GM12878 (cell line): Measurements from ENCODE around the gene SMG6. TPM values are rescaled to one million over a fixed set of nuclear protein-coding genes. Genes with fewer than 3 reads are reported as not detected.

Experiments
- ATAC-seq: fragments of 200-7000 bp; cut with Tn5 transposase; 3 replicates; pipeline ENCODE4 v1.9.1; 2020; ENCODE audit warnings: mild to moderate bottlenecking, moderate library complexity
- BruUV-seq: library from RNA; stranded (reverse); fragments of 400-500 nt; replicated peaks from 2 replicates; lab custom pipeline; 2021; lab: Mats Ljungman, UMichigan
- CTCF ChIA-PET: fragments of 300-600 bp; sonication (Branson Sonifier 250); formaldehyde crosslinking; extraction: SDS; loops from one replicate; lab custom pipeline; 2021; ENCODE audit warnings: inconsistent platforms; lab: Yijun Ruan, JAX
- POLR2A ChIA-PET: fragments of 350-600 bp; formaldehyde crosslinking; extraction: SDS; loops from one replicate; lab custom pipeline; 2021; ENCODE audit warnings: inconsistent platforms; lab: Charles Lee
- RAD21 ChIA-PET: fragments of 300-600 bp; sonication (Branson Sonifier 250); formaldehyde crosslinking; loops from one replicate; lab custom pipeline; 2023; ENCODE audit warnings: antibody characterized with exemption; ENCODE audit not compliant: unreplicated experiment; lab: Charles Lee
- SMC1A ChIA-PET: fragments of 300-600 bp; sonication (Branson Sonifier 250); formaldehyde crosslinking; loops from one replicate; lab custom pipeline; 2023; ENCODE audit not compliant: unreplicated experiment, uncharacterized antibody; lab: Charles Lee
- DNase-seq: peaks from one replicate; pipeline ENCODE4 v3.0.0-alpha.2; 2011; ENCODE audit warnings: low read depth, low spot score
- FAIRE-seq: peaks from 3 replicates; lab custom pipeline; 2011; peaks lifted over from hg19 to GRCh38; lab: Jason Lieb, UNC
- H2AFZ ChIP-seq: 2 replicates; pipeline ENCODE4 v1.6.0; 2011; ENCODE audit warnings: low read depth, low read length, control low read depth; ENCODE audit not compliant: control insufficient read depth
- H3K27ac ChIP-seq: 2 replicates; pipeline ENCODE4 v1.5.1; 2011; ENCODE audit warnings: control low read depth; ENCODE audit not compliant: control insufficient read depth, insufficient read depth
- H3K27me3 ChIP-seq, 2 experiments: replicated peaks in 1 of 2; 2 replicates each; pipeline versions ENCODE4 v1.6.0 to v1.6.1; 2011; ENCODE audit warnings: low read length in 1 of 2; ENCODE audit not compliant: control insufficient read depth in 2 of 2, insufficient read depth in 2 of 2
- H3K36me3 ChIP-seq, 2 experiments: 2 replicates each; pipeline ENCODE4 v1.5.1; 2011; ENCODE audit warnings: low read length in 1 of 2; ENCODE audit not compliant: control insufficient read depth in 2 of 2, insufficient read depth in 2 of 2
- H3K4me1 ChIP-seq: 2 replicates; pipeline ENCODE4 v1.6.1; 2011; ENCODE audit warnings: mild to moderate bottlenecking, low read length, moderate library complexity, mixed read lengths; ENCODE audit not compliant: control insufficient read depth, insufficient read depth
- H3K4me2 ChIP-seq: 2 replicates; pipeline ENCODE4 v1.6.0; 2011; ENCODE audit warnings: control low read depth; ENCODE audit not compliant: control insufficient read depth, insufficient read depth
- H3K4me3 ChIP-seq: fragments of 200-600 bp; sonication (generic); 2 replicates; pipeline ENCODE4 v1.5.1; 2016
- H3K79me2 ChIP-seq: 2 replicates; pipeline ENCODE4 v1.6.0; 2011; ENCODE audit warnings: low read length; ENCODE audit not compliant: control insufficient read depth, insufficient read depth
- H3K9ac ChIP-seq: 2 replicates; pipeline ENCODE4 v1.8.0; 2011; ENCODE audit warnings: low read length, control low read depth, mixed read lengths; ENCODE audit not compliant: control insufficient read depth, insufficient read depth
- H3K9me3 ChIP-seq: replicated peaks from 3 replicates; pipeline ENCODE4 v1.5.1; 2011; ENCODE audit warnings: mild to moderate bottlenecking, low read length; ENCODE audit not compliant: control insufficient read depth, insufficient read depth
- H4K20me1 ChIP-seq: 2 replicates; pipeline ENCODE4 v1.6.0; 2011; ENCODE audit not compliant: control insufficient read depth, insufficient read depth
- BHLHE40 ChIP-seq, 2 experiments: fragments of 450-650 bp in 1 of 2; IDR thresholded peaks; 2 replicates each; pipeline ENCODE4 v1.6.1; 2011 to 2017; ENCODE audit warnings: low read depth in 2 of 2, borderline replicate concordance in 1 of 2, improper control_type of control experiment in 1 of 2, low read length in 1 of 2, mild to moderate bottlenecking in 1 of 2
- CREB1 ChIP-seq: IDR thresholded peaks from 2 replicates; pipeline ENCODE4 v1.6.1; 2012; ENCODE audit warnings: low read depth, mild to moderate bottlenecking, inconsistent platforms
- CTCF ChIP-seq, 3 experiments: IDR thresholded peaks in 2 of 3; conservative IDR thresholded peaks in 1 of 3; 2 replicates each; pipeline ENCODE4 v1.5.1; 2011; ENCODE audit warnings: low read depth in 3 of 3, low read length in 3 of 3, mild to moderate bottlenecking in 3 of 3, control low read depth in 2 of 3, moderate library complexity in 2 of 3, inconsistent platforms in 1 of 3, mixed read lengths in 1 of 3; ENCODE audit not compliant: control insufficient read depth in 2 of 3, insufficient read depth in 1 of 3; ENCODE audit errors: extremely low read depth in 1 of 3
- DPF2 ChIP-seq: fragments of 450-650 bp; IDR thresholded peaks from 2 replicates; pipeline ENCODE4 v1.6.1; 2017; ENCODE audit warnings: mild to moderate bottlenecking
- MEF2B ChIP-seq: fragments of 450-650 bp; IDR thresholded peaks from 2 replicates; pipeline ENCODE4 v1.6.1; 2018; ENCODE audit warnings: mild to moderate bottlenecking, moderate library complexity; ENCODE audit not compliant: partially characterized antibody, poor library complexity, severe bottlenecking
- MYB ChIP-seq: fragments of 150-350 bp; IDR thresholded peaks from 2 replicates; pipeline ENCODE4 v1.6.1; 2014; ENCODE audit warnings: mild to moderate bottlenecking, low read depth, low read length, borderline replicate concordance
- NFXL1 ChIP-seq: fragments of 450-650 bp; IDR thresholded peaks from 2 replicates; pipeline ENCODE4 v1.6.1; 2017; ENCODE audit warnings: antibody characterized with exemption, mild to moderate bottlenecking, borderline replicate concordance
- NKRF ChIP-seq: fragments of 450-650 bp; conservative IDR thresholded peaks from 2 replicates; pipeline ENCODE4 v1.6.1; 2017; ENCODE audit warnings: mild to moderate bottlenecking, moderate library complexity
- NR2C1 ChIP-seq: fragments of 450-650 bp; IDR thresholded peaks from 2 replicates; pipeline ENCODE4 v1.6.1; 2017; ENCODE audit warnings: antibody characterized with exemption, mild to moderate bottlenecking, moderate library complexity
- NR2F1 ChIP-seq: fragments of 450-650 bp; conservative IDR thresholded peaks from 2 replicates; pipeline ENCODE4 v1.6.1; 2017; ENCODE audit warnings: mild to moderate bottlenecking
- PKNOX1 ChIP-seq: fragments of 450-650 bp; IDR thresholded peaks from 2 replicates; pipeline ENCODE4 v1.6.1; 2016; ENCODE audit warnings: mild to moderate bottlenecking
- RB1 ChIP-seq: fragments of 450-650 bp; formaldehyde crosslinking; IDR thresholded peaks from 2 replicates; pipeline ENCODE4 v1.6.1; 2017; ENCODE audit warnings: mild to moderate bottlenecking, borderline replicate concordance
- SMAD1 ChIP-seq: fragments of 450-650 bp; IDR thresholded peaks from 2 replicates; pipeline ENCODE4 v1.6.1; 2018; ENCODE audit warnings: mild to moderate bottlenecking, low read depth; ENCODE audit not compliant: partially characterized antibody
- SMC3 ChIP-seq: IDR thresholded peaks from 2 replicates; pipeline ENCODE4 v1.6.1; 2011; ENCODE audit warnings: low read length, improper control_type of control experiment, borderline replicate concordance
- TAF1 ChIP-seq: IDR thresholded peaks from 2 replicates; pipeline ENCODE4 v1.6.1; 2011; ENCODE audit warnings: mild to moderate bottlenecking, low read depth, low read length, borderline replicate concordance
- ZNF24 ChIP-seq: fragments of 450-650 bp; IDR thresholded peaks from 2 replicates; pipeline ENCODE4 v1.6.1; 2017; ENCODE audit warnings: antibody characterized with exemption, mild to moderate bottlenecking
- WGBS: methylation state at CpG from one replicate; pipeline ENCODE4 v1.1.6; 2016; ENCODE audit warnings: low lambda C conversion rate; ENCODE audit not compliant: insufficient replicate concordance, insufficient coverage; ENCODE audit errors: missing lambda C conversion rate; 5-methylcytosine and 5-hydroxymethylcytosine counted together
- in situ Hi-C: fragments of 300-500 bp; cut with MboI; formaldehyde crosslinking; loops from 9 replicates; pipeline ENCODE4 v1.14.3; 2018; ENCODE audit warnings: mixed read lengths
- intact Hi-C: fragments of 100-400 bp; cut with micrococcal nuclease; formaldehyde crosslinking; loops from one replicate; pipeline ENCODE4 v1.14.2; 2022; ENCODE audit not compliant: unreplicated experiment
- polyA plus RNA-seq, 11 experiments: library from polyadenylated mRNA; depleted of rRNA in 4 of 11; unstranded in 6 of 11; stranded (reverse) in 5 of 11; fragments of >200 nt; fragmentation: Nextera tagmentation in 4 of 11; fragmentation: Illumina TruSeq in 1 of 11; extraction: Ambion mirVana in 4 of 11; extraction: Trizol in 1 of 11; gene quantifications; 1 replicate in 1 of 11; 2 replicates in 10 of 11; pipeline versions ENCODE4 v1.2.1 to v1.2.3, GENCODE V29; 2011 to 2016; ENCODE audit warnings: inconsistent platforms in 2 of 11, missing spikeins in 2 of 11, low read depth in 1 of 11
- total RNA-seq, 4 experiments: library from RNA; depleted of rRNA in 3 of 4; stranded (reverse); fragments of >200 nt in 3 of 4; fragmentation: Illumina TruSeq in 1 of 4; extraction: Trizol in 1 of 4; gene quantifications; 2 replicates each; pipeline versions ENCODE4 v1.2.1 to v1.2.3, GENCODE V29; 2013 to 2021

The SMG6 gene
- total and polyA plus RNA-seq, 10 of the 15 experiments (the other 5 are each of a cell fraction or from before 2014, with no cell fraction given): 0.58 to 28.7 (median 15.7) TPM

GRCh38 chr17:2053380-2054261 lies 250.0 kb downstream of the SMG6 start:
- POLR2A ChIA-PET: interaction anchor here (0.5 to 6.7 kb wide), 5 partner anchors 29 to 401 kb away, joined by 3 to 61 read pairs (median 3); no protein-coding TSS in a partner anchor
- peaks cover 17% of the 10 kb centered on the region for H3K4me1 ChIP-seq
- no peak for TF ChIP-seq NFXL1
- TF ChIP-seq TAF1: peak; percentile 44; the same call in 1 of the 2 replicates
- 0 out of 2 replicates have a peak, but pooled peaks have one; percentile 15 for TF ChIP-seq PKNOX1
- TF ChIP-seq MEF2B: peak; percentile 88
- peak; percentile 59 to 85 (median 75) for TF ChIP-seq CTCF (IDR thresholded peaks at IDR 0.05 in 2 of 3, conservative IDR thresholded peaks at IDR 0.05 in 1 of 3; ENCODE audit: control insufficient read depth in 2 of 3, extremely low read depth in 1 of 3, insufficient read depth in 1 of 3, low read depth in 3 of 3, low read length in 3 of 3)
- TF ChIP-seq MYB: no peak
- peak; percentile 92 for TF ChIP-seq DPF2
- peak; percentile 45 for TF ChIP-seq SMC3
- peak; percentile 18 to 81; a peak in 3 of 4 replicates for TF ChIP-seq BHLHE40 (IDR thresholded peaks at IDR 0.05; ENCODE audit: borderline replicate concordance in 1 of 2, low read depth in 2 of 2, low read length in 1 of 2)
- peak; percentile 51; the same call in 1 of the 2 replicates for TF ChIP-seq RB1
- TF ChIP-seq NR2F1: peak; percentile 100
- 0 out of 2 replicates have a peak, but pooled peaks have one; percentile 27 for TF ChIP-seq NR2C1
- TF ChIP-seq SMAD1: no peak
- TF ChIP-seq ZNF24: no peak
- peak; percentile 61 for TF ChIP-seq NKRF
- no peak for TF ChIP-seq CREB1

More at GRCh38 chr17:2053380-2054261, 250.0 kb downstream of the SMG6 start:
- intact Hi-C loops (loop anchor here (1.0 to 5.0 kb wide), 4 partner anchors 117 to 299 kb away; partner anchors contain the start of genes SGSM2 and TSR1), in situ Hi-C loops (loop anchor here (5.0 kb wide), 1 partner anchor 299 kb away; no protein-coding TSS in a partner anchor)
- Histone ChIP-seq H3K4me3 (peak overlapping the region; percentile 77), H3K79me2 (peaks cover 42% of the 10 kb centered on the region), H2AFZ (peak overlapping the region; percentile 56), H4K20me1 (no peaks in the 10 kb centered on the region), H3K36me3 (peaks cover 0 to 9% of the 10 kb centered on the region in 2 experiments; a peak in 2 of 4 replicates), H3K9me3 (no peaks in the 10 kb centered on the region; the same call in 2 of the 3 replicates), H3K27me3 (peaks cover 2% of the 10 kb centered on the region in 2 experiments; a peak in 3 of 4 replicates), H3K27ac (peak overlapping the region; percentile 80), H3K9ac (peak overlapping the region; percentile 53; the same call in 1 of the 2 replicates), H3K4me2 (peak overlapping the region; percentile 99)
- BruUV-seq: no TSS peak
- ChIA-PET CTCF (interaction anchor here (0.6 to 8.4 kb wide), 28 partner anchors 16 to 437 kb away, joined by 3 to 265 read pairs (median 4); no protein-coding TSS in a partner anchor), RAD21 (interaction anchor here (0.8 to 8.4 kb wide), 20 partner anchors 11 to 292 kb away, joined by 3 to 271 read pairs (median 7); partner anchors contain the start of genes SERPINF1 and TSR1), SMC1A (interaction anchor here (0.8 to 8.6 kb wide), 12 partner anchors 15 to 283 kb away, joined by 3 to 141 read pairs (median 4); partner anchors contain the start of gene TSR1)
- ATAC-seq (peak; percentile 25), FAIRE-seq (peak; percentile 54), DNase-seq (no peak)
- WGBS: 14% methylated on average over 39 of the region's 84 CpGs
